Nasal cavity respiratory epithelium epithelial cell of viscerocranial mucosa (primary cell): ENCODE data around the gene OR1B1. TPM values are rescaled to one million over a fixed set of nuclear protein-coding genes. Genes with fewer than 3 reads are reported as not detected.

ENCODE experiments used
- total RNA-seq: library from RNA; depleted of rRNA; stranded (reverse); fragments of >200 nt; gene quantifications from 2 replicates; pipeline ENCODE4 v1.2.3, GENCODE V29; 2014

The OR1B1 gene
- total RNA-seq: not detected in 2 replicates

DNA sequence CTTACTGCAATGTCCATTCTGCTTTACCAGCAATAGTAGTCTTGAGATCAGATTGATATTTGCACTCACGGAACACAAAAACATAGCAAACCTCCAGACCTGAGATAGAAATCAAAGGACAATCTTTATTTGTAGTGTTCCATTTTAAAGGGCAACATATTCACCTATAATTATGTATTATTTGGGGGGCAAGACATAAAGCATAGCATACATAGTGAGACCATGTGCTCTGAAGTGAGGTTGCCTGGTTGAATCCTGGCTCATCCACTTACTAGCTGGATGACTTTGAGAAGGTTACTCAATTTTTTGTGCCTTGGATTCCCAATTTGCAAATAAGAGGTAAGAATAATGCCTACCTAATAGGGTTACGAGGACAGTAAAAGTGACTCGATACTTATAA, at the start of gene OR1B1:
Gene OR1B1 (minus strand): TSS at position 101 of the 400 bp plus-strand sequence.

DNA sequence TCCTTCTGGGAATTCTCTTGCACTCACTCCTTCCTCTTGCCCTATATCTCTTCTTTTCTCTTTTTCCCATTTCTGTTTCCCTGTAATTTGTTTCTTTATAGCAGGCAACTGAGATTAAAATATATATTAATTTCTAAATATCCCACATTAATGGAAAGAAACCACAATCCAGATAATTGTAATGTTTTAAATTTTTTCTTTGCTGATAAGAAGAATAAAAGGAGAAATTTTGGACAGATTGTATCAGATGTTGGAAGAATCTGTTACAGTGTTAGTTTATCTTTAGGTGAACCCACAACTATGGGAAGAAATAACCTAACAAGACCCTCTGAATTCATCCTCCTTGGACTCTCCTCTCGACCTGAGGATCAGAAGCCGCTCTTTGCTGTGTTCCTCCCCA, 4.0 kb upstream of the OR1B1 start, which contains the start of gene OR1L1:
Gene OR1L1 (plus strand): TSS at position 301 of the 400 bp plus-strand sequence. CDS start 0 bp downstream, at position 301.

GRCh38 chr9:122614362-122614761, 43.1 kb downstream of the OR1B1 start, which contains the start of gene OR1Q1:
Gene OR1Q1 (plus strand): TSS chr9:122614738. CDS start chr9:122614738, 0 bp downstream.

GRCh38 chr9:122583284-122583683, 74.1 kb downstream of the OR1B1 start, which contains the start of gene OR1L8:
Gene OR1L8 (minus strand): TSS chr9:122583384. CDS start chr9:122568477, 14,907 bp downstream.

Other genes starting within 250 kb of the OR1B1 start
- not detected in 2 replicates for gene OR1J1, start 179.7 kb downstream of the OR1B1 start, total RNA-seq
- gene OR1J2, start 146.8 kb downstream of the OR1B1 start, total RNA-seq: not detected in 2 replicates
- gene OR1J4, start 138.5 kb downstream of the OR1B1 start, total RNA-seq: not detected in 2 replicates
- not detected in 2 replicates for gene OR1N1, start 130.3 kb downstream of the OR1B1 start, total RNA-seq
- not detected in 2 replicates for gene OR1N2, start 104.5 kb downstream of the OR1B1 start, total RNA-seq
- gene OR1L8, start 74.2 kb downstream of the OR1B1 start, total RNA-seq: not detected in 2 replicates
- gene OR1Q1, start 42.9 kb downstream of the OR1B1 start, total RNA-seq: not detected in 2 replicates
- gene OR1L1, start 4.1 kb upstream of the OR1B1 start, total RNA-seq: not detected in 2 replicates
- not detected in 2 replicates for gene OR1L3, start 17.5 kb upstream of the OR1B1 start, total RNA-seq
- not detected in 2 replicates for gene OR1L4, start 66.4 kb upstream of the OR1B1 start, total RNA-seq
- not detected in 2 replicates for gene OR1L6, start 84.7 kb upstream of the OR1B1 start, total RNA-seq
- not detected in 2 replicates for gene OR5C1, start 131.3 kb upstream of the OR1B1 start, total RNA-seq
- not detected in 2 replicates for gene OR1K1, start 142.5 kb upstream of the OR1B1 start, total RNA-seq
- gene PDCL, start 171.0 kb upstream of the OR1B1 start, total RNA-seq: 24.9 and 33.2 TPM in 2 replicates
- 57.8 and 81.7 TPM in 2 replicates for gene RC3H2, start 247.7 kb upstream of the OR1B1 start, total RNA-seq